Measurements from ENCODE around the gene GABBR2.
A peak's percentile ranks its signal among the peaks of the same experiment; 100 is the strongest.

GABBR2 gene

GRCh38 chr9:98565152-98566135 is 143.3 kb downstream of the GABBR2 start:
- no peak for DNase-seq

- no peak for DNase-seq
These were observed 144.0 kb downstream of the GABBR2 start for GRCh38 chr9:98564714-98565113.

- DNase-seq, result no peak
These were observed 144.7 kb downstream of the GABBR2 start for GRCh38 chr9:98563988-98564387.

- DNase-seq, result no peak
These were observed 145.4 kb downstream of the GABBR2 start for GRCh38 chr9:98563212-98563907.

GRCh38 chr9:98559561-98559960 is 149.2 kb downstream of the GABBR2 start:
- no peak for DNase-seq

- peak; percentile 55 to 91 for DNase-seq
These were observed 150.2 kb downstream of the GABBR2 start for GRCh38 chr9:98558575-98558974.

- DNase-seq, result no peak
These were observed 152.2 kb downstream of the GABBR2 start for GRCh38 chr9:98556511-98556910.

GRCh38 chr9:98555651-98556465 is 152.9 kb downstream of the GABBR2 start:
- DNase-seq, result no peak

GRCh38 chr9:98554752-98555151 is 154.0 kb downstream of the GABBR2 start:
- DNase-seq, result no peak

- no peak for DNase-seq
These were observed 156.4 kb downstream of the GABBR2 start for GRCh38 chr9:98552331-98552730.

- no peak for DNase-seq
These were observed 157.0 kb downstream of the GABBR2 start for GRCh38 chr9:98551511-98552286.

- peak in 1 of 2 donors; percentile 32 for DNase-seq
These were observed 158.4 kb downstream of the GABBR2 start for GRCh38 chr9:98550206-98550820.

GRCh38 chr9:98549401-98549800 is 159.3 kb downstream of the GABBR2 start:
- DNase-seq, result no peak

GRCh38 chr9:98547606-98548005 is 161.1 kb downstream of the GABBR2 start:
- no peak for DNase-seq

- DNase-seq, result no peak
These were observed 163.7 kb downstream of the GABBR2 start for GRCh38 chr9:98545021-98545420.

- DNase-seq, result no peak
These were observed 167.0 kb downstream of the GABBR2 start for GRCh38 chr9:98541684-98542230.

GRCh38 chr9:98540476-98540875 is 168.3 kb downstream of the GABBR2 start:
- no peak for DNase-seq

GRCh38 chr9:98539954-98540353 is 168.8 kb downstream of the GABBR2 start:
- DNase-seq, result peak; percentile 10 to 61

- DNase-seq, result no peak
These were observed 170.1 kb downstream of the GABBR2 start for GRCh38 chr9:98538626-98539031.

- no peak for DNase-seq
These were observed 170.5 kb downstream of the GABBR2 start for GRCh38 chr9:98538203-98538602.

- peak; percentile 27 to 77 for DNase-seq
These were observed 172.1 kb downstream of the GABBR2 start for GRCh38 chr9:98536542-98537173.

Measured in inflammatory macrophage treated with lipopolysaccharide for 1 hour (primary cell).